Progenitor cell of endocrine pancreas (in vitro differentiated cells): Measurements from ENCODE around the gene GREM1. TPM values are rescaled to one million over a fixed set of nuclear protein-coding genes. Genes with fewer than 3 reads are reported as not detected.

ENCODE experiments used
- DNase-seq: peaks from one replicate; pipeline ENCODE4 v3.0.0; 2021; ENCODE audit warnings: low spot score; ENCODE audit not compliant: unreplicated experiment
- H3K27ac Mint-ChIP-seq: 2 replicates; pipeline ENCODE4 v1.8.0; 2021; ENCODE audit warnings: mild to moderate bottlenecking, moderate library complexity, mixed read lengths
- H3K27me3 Mint-ChIP-seq: 2 replicates; pipeline ENCODE4 v1.8.0; 2021; ENCODE audit warnings: mixed read lengths
- H3K36me3 Mint-ChIP-seq: 2 replicates; pipeline ENCODE4 v1.8.0; 2022; ENCODE audit warnings: mixed read lengths; ENCODE audit not compliant: insufficient read depth
- H3K4me1 Mint-ChIP-seq: 2 replicates; pipeline ENCODE4 v1.8.0; 2021; ENCODE audit warnings: low read depth, mixed read lengths
- H3K4me3 Mint-ChIP-seq: 2 replicates; pipeline ENCODE4 v1.8.0; 2021; ENCODE audit warnings: low read depth, mild to moderate bottlenecking, moderate library complexity, mixed read lengths
- H3K9me3 Mint-ChIP-seq: 2 replicates; pipeline ENCODE4 v1.8.0; 2021; ENCODE audit warnings: low read depth, mixed read lengths
- total RNA-seq: library from RNA; stranded (reverse); gene quantifications from 2 replicates; pipeline ENCODE4 v1.2.1, GENCODE V29; 2021
- TF ChIP-seq, protein P1 (sequence below): fragments of 200-600 bp; sonication (generic); IDR thresholded peaks from one replicate; pipeline ENCODE4 v1.5.0; 2021; ENCODE audit warnings: antibody characterized with exemption, mild to moderate bottlenecking; ENCODE audit not compliant: unreplicated experiment

GREM1 gene
- total RNA-seq, 1 donor from 2014 or later: 0.17 TPM

DNA sequence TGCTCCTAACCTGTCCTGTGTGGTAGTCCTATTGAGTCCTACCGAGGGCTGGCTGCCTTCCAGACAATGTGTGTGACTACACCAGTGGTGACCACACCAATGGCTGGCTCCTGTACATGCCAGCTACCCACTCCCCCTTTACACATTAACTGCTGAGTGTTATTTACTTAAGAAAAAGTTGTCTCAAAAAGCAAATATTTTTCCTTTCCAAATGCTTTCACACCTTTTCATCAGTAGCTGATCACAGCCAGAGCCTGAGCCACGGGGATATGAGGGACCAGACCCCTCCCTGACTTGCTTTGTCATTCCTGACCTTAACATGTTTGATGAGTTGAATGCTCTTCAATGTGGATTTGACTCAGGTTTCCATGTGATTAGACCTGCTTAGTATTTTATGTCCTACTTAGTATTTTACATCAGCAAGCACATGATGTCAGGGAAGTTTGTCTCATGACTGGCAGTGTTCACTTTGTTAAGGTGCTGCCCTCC lies 29.6 kb upstream of the GREM1 start:
- no peak overlapping the region for H3K27ac Mint-ChIP-seq
- peaks cover 1% of the 10 kb centered on the region for H3K4me1 Mint-ChIP-seq
- H3K36me3 Mint-ChIP-seq: peaks cover 3% of the 10 kb centered on the region
- DNase-seq: no peak
- peaks cover 7% of the 10 kb centered on the region for H3K9me3 Mint-ChIP-seq
- TF ChIP-seq, protein P1, sequence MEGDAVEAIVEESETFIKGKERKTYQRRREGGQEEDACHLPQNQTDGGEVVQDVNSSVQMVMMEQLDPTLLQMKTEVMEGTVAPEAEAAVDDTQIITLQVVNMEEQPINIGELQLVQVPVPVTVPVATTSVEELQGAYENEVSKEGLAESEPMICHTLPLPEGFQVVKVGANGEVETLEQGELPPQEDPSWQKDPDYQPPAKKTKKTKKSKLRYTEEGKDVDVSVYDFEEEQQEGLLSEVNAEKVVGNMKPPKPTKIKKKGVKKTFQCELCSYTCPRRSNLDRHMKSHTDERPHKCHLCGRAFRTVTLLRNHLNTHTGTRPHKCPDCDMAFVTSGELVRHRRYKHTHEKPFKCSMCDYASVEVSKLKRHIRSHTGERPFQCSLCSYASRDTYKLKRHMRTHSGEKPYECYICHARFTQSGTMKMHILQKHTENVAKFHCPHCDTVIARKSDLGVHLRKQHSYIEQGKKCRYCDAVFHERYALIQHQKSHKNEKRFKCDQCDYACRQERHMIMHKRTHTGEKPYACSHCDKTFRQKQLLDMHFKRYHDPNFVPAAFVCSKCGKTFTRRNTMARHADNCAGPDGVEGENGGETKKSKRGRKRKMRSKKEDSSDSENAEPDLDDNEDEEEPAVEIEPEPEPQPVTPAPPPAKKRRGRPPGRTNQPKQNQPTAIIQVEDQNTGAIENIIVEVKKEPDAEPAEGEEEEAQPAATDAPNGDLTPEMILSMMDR: no peak
- no peaks in the 10 kb centered on the region for H3K27me3 Mint-ChIP-seq
- H3K4me3 Mint-ChIP-seq: no peak overlapping the region

DNA sequence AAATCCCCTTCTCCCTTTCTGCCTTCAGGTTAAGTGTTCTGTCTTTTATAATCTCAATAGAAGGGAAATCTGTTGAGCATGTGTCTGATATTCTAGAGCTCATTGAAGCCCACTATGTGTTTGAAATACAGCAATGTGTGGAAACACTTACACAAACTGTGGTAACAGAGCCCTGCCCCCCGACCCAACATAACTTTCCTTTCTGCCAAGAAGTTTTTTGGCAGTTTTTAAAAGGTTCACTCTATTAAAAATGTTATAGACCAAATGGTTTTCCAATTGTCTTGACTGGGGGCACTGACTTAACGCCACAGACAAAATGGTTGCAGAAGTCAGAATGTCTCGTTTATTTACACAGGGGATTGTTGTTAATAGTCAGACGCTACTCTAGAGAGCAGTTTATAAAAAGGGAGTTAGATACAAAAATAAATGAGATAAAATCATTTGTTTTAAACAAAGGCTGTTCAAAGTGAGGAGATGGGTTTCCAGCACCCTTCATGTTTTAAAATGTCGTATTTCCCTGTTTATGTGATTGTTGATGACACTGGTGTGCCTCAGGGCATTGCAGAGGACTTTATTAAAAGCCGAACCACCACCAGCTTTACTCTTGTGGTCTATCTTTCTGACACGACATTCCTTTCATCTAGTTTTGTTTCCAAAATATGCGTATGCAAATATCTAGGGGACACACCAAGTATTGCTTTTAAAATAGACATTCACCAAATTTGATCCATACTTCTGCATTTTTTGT lies 26.7 kb upstream of the GREM1 start:
- Mint-ChIP-seq H3K9me3 (peaks cover 9% of the 10 kb centered on the region), H3K36me3 (peaks cover 2% of the 10 kb centered on the region), H3K4me1 (peaks cover 1% of the 10 kb centered on the region), H3K27ac (no peak overlapping the region), H3K4me3 (no peak overlapping the region), H3K27me3 (no peaks in the 10 kb centered on the region)
- TF ChIP-seq, protein P1: no peak
- DNase-seq: no peak

DNA sequence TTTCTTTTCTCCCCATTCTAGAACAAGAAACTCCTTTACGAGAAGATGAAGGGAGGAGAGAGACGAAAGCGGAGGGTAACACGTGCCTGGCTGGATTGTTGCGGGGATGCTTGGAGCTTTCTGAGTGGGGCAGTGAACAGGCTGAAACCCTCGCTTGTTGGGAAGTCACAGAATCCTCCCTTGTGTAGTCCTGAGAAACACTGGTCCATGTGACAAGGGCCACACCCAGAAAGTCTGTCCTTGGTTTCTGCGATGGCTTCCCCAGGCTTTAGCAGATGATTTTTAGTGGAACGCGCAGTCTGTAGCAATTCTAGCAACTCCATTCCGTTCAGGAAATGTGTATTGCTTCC lies 26.1 kb upstream of the GREM1 start:
- DNase-seq: no peak
- no peak overlapping the region for H3K27ac Mint-ChIP-seq
- TF ChIP-seq, protein P1: no peak
- H3K36me3 Mint-ChIP-seq: no peaks in the 10 kb centered on the region
- H3K9me3 Mint-ChIP-seq: peaks cover 5% of the 10 kb centered on the region
- H3K4me1 Mint-ChIP-seq: peaks cover 1% of the 10 kb centered on the region
- H3K27me3 Mint-ChIP-seq: no peaks in the 10 kb centered on the region
- no peak overlapping the region for H3K4me3 Mint-ChIP-seq

DNA sequence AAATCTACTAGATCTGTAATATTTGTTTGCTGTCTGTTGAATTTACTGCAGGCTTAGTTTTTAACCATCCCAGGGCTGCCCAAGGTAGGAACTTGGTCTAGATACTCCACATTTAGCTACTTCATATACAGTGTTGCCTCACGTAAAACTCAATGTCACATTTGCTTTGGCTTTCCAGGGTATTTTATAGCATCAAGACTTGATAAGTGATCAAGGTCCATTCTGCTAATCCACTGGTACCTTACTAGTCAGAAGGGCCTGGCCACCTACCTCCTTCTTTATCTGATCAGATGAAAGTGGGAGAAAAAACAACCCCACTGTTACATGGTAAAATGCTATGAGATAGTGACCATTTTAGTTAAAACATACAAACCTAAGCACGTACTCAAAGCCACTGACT lies 25.5 kb upstream of the GREM1 start:
- no peak overlapping the region for H3K4me3 Mint-ChIP-seq

DNA sequence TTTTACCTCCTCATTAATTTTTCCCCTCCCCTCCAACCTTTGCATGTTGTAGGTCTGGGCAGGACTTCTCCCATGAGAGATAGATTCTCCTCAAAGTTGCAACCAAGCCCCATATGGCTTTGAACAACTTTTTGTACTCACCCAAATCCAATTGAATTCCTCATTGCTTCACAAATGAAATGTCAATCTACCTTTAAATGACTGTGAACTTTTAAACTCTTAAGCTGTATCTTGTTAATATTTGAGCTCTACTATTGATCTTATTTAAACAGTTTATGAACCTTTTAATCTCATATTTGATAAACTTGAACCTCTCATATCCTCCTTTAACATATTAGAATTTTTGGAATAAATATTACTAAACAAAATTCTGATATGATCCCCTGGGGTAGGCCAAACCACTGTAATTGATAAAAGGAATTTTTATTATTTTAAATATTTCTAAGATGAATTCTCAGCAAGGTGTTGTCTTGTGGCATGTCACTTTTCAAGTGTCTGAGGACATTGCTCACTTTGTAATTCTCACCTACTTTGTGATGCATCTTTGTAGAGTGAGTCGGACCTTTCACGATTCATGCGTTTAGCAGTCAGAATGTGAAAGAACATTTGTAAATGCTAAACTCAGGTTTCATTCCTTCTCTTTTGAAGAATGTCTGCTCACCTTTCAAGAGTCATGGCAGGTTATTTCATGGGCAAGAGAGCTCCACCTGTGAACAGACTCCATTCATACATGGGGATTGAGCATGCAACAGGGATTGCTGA lies 23.4 kb upstream of the GREM1 start:
- Mint-ChIP-seq H3K27ac (no peak overlapping the region), H3K4me1 (no peaks in the 10 kb centered on the region), H3K36me3 (no peaks in the 10 kb centered on the region), H3K27me3 (peaks cover 3% of the 10 kb centered on the region), H3K4me3 (no peak overlapping the region), H3K9me3 (peaks cover 2% of the 10 kb centered on the region)
- no peak for DNase-seq
- TF ChIP-seq, protein P1: no peak

More for the DNA sequence above, 25.5 kb upstream of the GREM1 start:
- DNase-seq: no peak
- TF ChIP-seq, protein P1: no peak
- no peaks in the 10 kb centered on the region for H3K36me3 Mint-ChIP-seq
- H3K27me3 Mint-ChIP-seq: no peaks in the 10 kb centered on the region
- H3K9me3 Mint-ChIP-seq: peaks cover 2% of the 10 kb centered on the region
- H3K4me1 Mint-ChIP-seq: peaks cover 1% of the 10 kb centered on the region
- H3K27ac Mint-ChIP-seq: no peak overlapping the region
